GM19463 (cell line): ENCODE data around the gene MCOLN2.
"Not testable (repeated sequence)": the region's sequence is repeated elsewhere in the genome, so short reads cannot be mapped to it uniquely, and the experiment has no call there.

Source experiments
- ATAC-seq: cut with Tn5 transposase; IDR thresholded peaks from one replicate; pipeline ENCODE4 v1.9.1; 2021; ENCODE audit warnings: mild to moderate bottlenecking, moderate library complexity; ENCODE audit not compliant: unreplicated experiment

MCOLN2 gene

DNA sequence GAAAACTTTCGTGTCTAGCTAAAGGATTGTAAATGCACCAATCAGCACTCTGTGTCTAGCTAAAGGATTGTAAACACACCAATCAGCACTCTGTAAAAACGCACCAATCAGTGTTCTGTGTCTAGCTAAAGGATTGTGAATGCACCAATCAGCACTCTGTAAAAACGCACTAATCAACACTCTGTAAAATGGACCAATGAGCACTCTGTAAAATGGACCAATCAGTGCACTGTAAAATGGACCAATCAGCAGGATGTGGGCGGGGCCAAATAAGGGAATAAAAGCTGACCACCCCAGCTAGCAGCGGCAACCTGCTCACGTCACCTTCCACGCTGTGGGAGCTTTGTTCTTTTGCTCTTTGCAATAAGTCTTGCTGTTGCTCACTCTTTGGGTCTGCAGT, 94.2 kb downstream of the MCOLN2 start:
- not testable (repeated sequence) for ATAC-seq

DNA sequence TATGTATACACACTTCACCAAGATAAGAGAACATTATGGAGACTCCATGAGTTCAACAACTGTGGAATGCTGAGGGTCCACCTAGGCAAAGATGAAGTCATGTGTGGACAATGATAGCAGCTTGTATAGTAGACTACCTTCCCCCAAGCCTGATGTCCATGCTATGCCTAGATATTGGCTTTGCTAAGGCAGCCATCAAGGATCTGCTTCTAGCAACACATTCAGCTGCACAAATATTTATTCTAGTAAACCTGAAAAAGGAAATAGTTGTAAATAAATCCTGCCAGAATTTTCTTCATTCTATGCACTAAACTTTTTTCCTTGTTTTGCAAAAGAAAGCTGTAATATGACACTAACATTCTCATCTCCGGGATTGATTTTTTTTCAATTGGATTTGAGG, 96.9 kb downstream of the MCOLN2 start:
- no peak for ATAC-seq

DNA sequence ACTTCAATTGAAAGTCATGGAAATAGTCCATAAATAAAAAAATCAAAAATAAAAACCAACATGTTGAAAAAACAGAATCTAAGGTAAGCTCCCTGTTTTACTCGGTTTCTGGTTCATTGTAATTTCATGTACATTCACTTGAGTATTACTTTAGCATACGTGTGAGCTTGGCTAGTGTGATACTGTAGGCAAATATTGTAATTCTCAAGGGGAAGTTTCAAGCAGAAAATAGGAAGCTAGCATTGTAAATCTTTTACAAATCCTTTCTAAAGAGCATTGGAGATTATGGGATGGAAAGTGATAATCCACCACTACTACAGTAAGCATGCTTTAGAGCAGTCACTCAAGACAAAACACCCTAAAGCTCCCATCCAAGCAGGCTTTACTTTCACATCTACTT, 100.6 kb downstream of the MCOLN2 start:
- ATAC-seq, result no peak

DNA sequence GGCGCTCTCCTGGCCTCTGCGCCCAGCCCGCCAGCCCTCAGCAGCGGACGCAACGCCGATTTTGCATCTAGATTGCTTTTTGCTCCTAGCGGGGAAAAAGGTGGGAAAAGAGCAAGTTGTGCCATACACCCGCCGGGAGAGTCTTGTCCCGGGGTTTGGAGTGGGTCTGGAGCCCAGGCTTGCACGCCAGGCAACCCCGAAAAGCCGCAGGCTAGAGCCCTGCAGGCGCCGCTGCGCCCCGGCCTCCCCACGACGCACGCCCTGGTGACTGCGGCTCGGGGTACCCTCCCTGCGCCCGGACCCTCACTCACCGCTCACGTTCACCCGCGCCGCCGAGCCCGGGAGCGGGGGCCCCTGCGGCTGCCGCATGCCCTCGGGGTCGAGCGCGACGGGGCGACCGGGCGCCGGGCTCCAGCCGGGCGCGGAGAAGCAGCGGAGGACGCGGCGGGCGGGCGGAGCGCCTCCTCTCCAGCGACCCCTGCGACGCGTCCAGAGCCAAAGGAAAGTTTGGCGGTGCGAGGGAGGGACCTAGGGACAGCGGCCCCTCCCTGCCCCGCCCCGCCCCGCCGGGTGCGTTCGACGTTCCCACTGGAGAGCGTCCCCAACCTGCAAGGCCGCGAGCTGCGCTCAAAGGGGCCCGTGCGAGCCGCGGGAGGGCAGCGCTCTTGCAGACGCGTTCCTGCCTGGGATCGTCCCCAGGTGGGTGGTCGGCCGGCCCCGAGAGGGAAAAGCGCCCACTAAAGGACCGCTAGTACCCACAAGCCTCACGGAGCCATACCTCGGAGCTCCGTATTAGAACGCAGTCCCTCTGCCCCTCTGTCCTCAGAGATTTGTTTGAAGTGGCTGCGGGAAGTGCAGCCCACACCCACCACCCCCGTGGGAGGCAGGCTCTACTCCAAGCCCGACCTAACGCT, 104.0 kb downstream of the MCOLN2 start, which contains the start of gene LPAR3:
Gene LPAR3 (minus strand): TSS at position 502 of the 914 bp plus-strand sequence. CDS start 27,086 bp downstream, outside the sequence.
- ATAC-seq, result no peak

DNA sequence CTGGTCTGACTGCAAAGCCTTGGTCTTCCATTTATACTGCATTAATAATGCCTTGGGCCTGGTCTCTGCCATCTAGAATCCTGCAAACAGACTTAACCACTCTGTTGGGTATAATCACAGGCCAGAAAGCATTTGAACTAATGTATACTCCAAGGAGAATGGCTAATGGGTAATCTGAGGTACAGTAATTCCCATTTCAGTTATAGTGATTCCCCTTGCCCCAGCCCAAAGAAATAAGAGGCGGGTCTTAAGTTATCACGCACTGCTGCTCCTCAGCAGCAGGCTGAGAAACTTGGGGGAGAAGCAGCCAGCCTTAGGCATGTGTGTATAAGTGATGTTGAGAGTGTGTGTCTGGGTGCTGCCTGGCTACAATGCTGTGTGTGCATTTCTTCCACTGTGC, 106.3 kb downstream of the MCOLN2 start:
- ATAC-seq, result no peak

- no peak for ATAC-seq
These were observed 107.5 kb downstream of the MCOLN2 start for GRCh38 chr1:84889437-84889836.

- no peak for ATAC-seq
These were observed 108.2 kb downstream of the MCOLN2 start for GRCh38 chr1:84888753-84889152.

- no peak for ATAC-seq
These were observed 109.5 kb downstream of the MCOLN2 start for GRCh38 chr1:84887261-84887934.

DNA sequence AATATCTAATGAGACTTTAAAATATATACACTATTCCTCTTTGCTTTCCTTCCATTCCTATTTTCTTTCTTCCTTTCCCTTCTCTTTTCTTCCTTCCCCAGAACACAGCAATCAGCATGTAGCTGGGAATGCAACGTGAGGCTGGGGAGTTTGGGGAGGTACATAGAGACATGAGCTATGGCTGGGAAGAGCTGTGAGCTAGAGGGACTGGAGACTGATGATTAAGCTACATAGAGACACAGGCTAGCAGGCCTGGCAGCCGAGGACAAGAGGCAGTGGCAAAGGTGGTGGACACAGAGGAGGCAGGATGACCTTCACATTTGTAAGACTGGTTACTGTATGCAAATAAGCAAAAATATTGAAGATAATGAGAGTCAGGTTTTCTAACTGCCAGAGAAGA, 111.4 kb downstream of the MCOLN2 start:
- no peak for ATAC-seq

DNA sequence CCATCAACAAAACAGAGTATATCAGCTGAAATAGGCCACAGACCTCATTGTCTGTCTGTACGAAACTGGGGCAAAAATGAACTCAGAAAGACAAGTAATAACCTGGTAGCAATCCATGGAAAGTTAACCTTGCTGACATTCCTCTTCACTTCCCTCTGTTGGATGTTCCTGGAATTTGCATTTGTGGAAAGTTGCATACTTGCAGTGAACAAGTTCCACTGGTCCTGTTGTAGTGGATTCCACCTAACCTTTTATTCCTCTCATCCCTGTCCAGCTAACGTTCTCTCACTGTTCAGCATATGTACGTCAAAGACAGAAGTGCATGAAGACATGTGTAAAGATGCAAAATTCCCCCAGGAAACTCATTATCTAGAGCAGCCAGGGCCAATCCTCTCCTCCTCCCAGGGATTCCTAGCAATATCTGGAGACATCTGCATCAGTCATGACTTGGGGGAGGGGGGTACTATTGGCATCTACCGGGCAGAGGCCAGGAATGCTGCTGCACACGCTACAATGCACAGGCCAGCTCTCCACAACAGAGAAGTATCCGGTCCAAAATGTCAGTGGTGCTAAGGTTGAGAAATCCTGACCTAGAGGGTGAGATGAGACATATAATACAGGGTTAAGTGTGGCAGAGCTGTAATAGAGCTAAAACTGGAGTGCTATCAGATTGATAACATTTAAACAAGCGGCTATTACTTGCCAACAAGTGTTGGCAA, 112.1 kb downstream of the MCOLN2 start:
- ATAC-seq, result no peak

- no peak for ATAC-seq
These were observed 113.6 kb downstream of the MCOLN2 start for GRCh38 chr1:84883286-84883685.

DNA sequence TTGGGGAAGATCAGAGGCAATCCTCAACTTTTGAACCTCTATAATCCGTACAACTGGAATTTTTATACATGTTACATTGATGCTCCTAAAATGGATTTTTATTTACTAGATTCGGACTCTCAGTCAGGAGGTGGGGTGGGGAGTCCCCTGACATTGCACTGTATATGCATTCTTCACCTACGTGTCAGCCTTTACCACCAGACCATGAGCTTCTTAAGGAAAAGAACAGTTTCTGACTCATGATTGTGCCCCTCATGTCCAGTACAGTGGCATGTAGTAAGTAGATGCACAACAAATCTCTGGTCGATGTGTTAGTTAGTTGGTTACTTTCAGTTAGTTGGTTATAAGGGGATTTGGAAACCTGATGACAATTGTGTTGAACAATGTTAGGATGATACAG, 119.3 kb downstream of the MCOLN2 start:
- ATAC-seq, result no peak

- no peak for ATAC-seq
These were observed 120.6 kb downstream of the MCOLN2 start for GRCh38 chr1:84876353-84876752.
